ENCODE data around the gene PEX10. TPM values are rescaled to one million over a fixed set of nuclear protein-coding genes. Genes with fewer than 3 reads are reported as not detected.
"Not testable (repeated sequence)": the region's sequence is repeated elsewhere in the genome, so short reads cannot be mapped to it uniquely, and the experiment has no call there.

The PEX10 gene
- polyA plus RNA-seq, 1 donor from 2014 or later = 30.1 TPM

DNA sequence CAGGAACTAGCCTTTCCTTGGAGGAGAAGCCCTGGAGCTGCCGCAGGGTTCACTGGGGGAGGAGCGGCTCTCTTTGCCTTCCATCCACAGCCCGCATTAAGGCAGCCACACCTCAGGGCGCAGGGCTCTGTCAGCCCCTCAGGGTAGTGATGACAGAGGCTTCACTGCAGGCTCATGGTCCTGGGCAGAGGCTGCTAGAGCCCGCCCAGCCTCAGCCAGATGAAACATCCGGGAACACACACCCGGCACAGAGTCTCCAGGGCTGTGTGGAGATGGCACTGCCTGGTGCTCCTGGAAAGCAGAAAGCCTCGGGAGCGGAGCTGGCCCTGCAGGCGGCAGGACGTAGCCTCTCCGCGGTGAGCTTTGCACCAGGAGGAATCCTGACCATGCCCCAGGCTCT, 29.4 kb upstream of the PEX10 start:
- Histone ChIP-seq H3K4me3 (ENCODE audit: low read length) (no peak overlapping the region), H3K9me2 (ENCODE audit: insufficient read depth, low read length) (no peaks in the 10 kb centered on the region), H3F3A (ENCODE audit: insufficient read depth, low read length, poor library complexity, severe bottlenecking) (no peaks in the 10 kb centered on the region), H3K9me3 (ENCODE audit: low read length) (no peaks in the 10 kb centered on the region), H3K4me2 (ENCODE audit: low read length) (no peak overlapping the region), H3K9ac (ENCODE audit: low read length) (no peak overlapping the region), H3K27me3 (ENCODE audit: insufficient read depth, low read depth, low read length) (no peaks in the 10 kb centered on the region), H4K20me1 (ENCODE audit: insufficient read depth) (no peaks in the 10 kb centered on the region), H2AFZ (ENCODE audit: low read depth, low read length) (no peak overlapping the region), H3K36me3 (ENCODE audit: insufficient read depth, low read length) (no peaks in the 10 kb centered on the region), H3K79me2 (replicated peaks; ENCODE audit: insufficient read depth, low read length) (no peaks in the 10 kb centered on the region), H3K27ac (ENCODE audit: low read length) (no peak overlapping the region)
- TF ChIP-seq SMC3 (conservative IDR thresholded peaks at IDR 0.05; ENCODE audit: poor library complexity) (no peak), REST (IDR thresholded peaks at IDR 0.05; ENCODE audit: borderline replicate concordance) (no peak), MXI1 (conservative IDR thresholded peaks at IDR 0.05; ENCODE audit: poor library complexity, severe bottlenecking) (no peak), TAF1 (IDR thresholded peaks at IDR 0.05; ENCODE audit: low read depth) (no peak), EP300 (conservative IDR thresholded peaks at IDR 0.05; ENCODE audit: poor library complexity, severe bottlenecking) (no peak), RAD21 (conservative IDR thresholded peaks at IDR 0.05) (no peak), POLR2AphosphoS5 (IDR thresholded peaks at IDR 0.05) (no peak), EZH2 (IDR thresholded peaks at IDR 0.05; ENCODE audit: borderline replicate concordance, insufficient read depth, low read length, poor library complexity, severe bottlenecking) (no peak)
- TF ChIP-seq, protein P1, sequence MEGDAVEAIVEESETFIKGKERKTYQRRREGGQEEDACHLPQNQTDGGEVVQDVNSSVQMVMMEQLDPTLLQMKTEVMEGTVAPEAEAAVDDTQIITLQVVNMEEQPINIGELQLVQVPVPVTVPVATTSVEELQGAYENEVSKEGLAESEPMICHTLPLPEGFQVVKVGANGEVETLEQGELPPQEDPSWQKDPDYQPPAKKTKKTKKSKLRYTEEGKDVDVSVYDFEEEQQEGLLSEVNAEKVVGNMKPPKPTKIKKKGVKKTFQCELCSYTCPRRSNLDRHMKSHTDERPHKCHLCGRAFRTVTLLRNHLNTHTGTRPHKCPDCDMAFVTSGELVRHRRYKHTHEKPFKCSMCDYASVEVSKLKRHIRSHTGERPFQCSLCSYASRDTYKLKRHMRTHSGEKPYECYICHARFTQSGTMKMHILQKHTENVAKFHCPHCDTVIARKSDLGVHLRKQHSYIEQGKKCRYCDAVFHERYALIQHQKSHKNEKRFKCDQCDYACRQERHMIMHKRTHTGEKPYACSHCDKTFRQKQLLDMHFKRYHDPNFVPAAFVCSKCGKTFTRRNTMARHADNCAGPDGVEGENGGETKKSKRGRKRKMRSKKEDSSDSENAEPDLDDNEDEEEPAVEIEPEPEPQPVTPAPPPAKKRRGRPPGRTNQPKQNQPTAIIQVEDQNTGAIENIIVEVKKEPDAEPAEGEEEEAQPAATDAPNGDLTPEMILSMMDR (IDR thresholded peaks at IDR 0.05; ENCODE audit: poor library complexity, severe bottlenecking) = no peak

DNA sequence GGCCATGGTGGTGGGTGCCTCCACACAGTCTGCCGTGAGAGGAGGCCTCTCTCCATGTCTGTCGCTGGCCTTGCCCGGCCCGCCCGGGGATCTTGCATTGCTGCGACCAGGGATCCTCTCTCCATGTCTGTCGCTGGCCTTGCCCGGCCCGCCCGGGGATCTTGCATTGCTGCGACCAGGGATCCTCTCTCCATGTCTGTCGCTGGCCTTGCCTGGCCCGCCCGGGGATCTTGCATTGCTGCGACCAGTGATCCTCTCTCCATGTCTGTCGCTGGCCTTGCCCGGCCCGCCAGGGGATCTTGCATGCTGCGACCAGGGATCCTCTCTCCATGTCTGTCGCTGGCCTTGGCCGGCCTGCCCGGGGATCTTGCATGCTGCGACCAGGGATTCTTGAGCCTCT, 28.0 kb upstream of the PEX10 start:
- not testable (repeated sequence) for H3K27ac ChIP-seq (ENCODE audit: low read length); H3F3A ChIP-seq (ENCODE audit: insufficient read depth, low read length, poor library complexity, severe bottlenecking); H3K9me3 ChIP-seq (ENCODE audit: low read length); H3K9ac ChIP-seq (ENCODE audit: low read length); H3K36me3 ChIP-seq (ENCODE audit: insufficient read depth, low read length); H3K4me3 ChIP-seq (ENCODE audit: low read length); H3K9me2 ChIP-seq (ENCODE audit: insufficient read depth, low read length); H3K4me2 ChIP-seq (ENCODE audit: low read length); H3K27me3 ChIP-seq (ENCODE audit: insufficient read depth, low read depth, low read length); H2AFZ ChIP-seq (ENCODE audit: low read depth, low read length); H4K20me1 ChIP-seq (ENCODE audit: insufficient read depth); H3K79me2 ChIP-seq (replicated peaks; ENCODE audit: insufficient read depth, low read length)

DNA sequence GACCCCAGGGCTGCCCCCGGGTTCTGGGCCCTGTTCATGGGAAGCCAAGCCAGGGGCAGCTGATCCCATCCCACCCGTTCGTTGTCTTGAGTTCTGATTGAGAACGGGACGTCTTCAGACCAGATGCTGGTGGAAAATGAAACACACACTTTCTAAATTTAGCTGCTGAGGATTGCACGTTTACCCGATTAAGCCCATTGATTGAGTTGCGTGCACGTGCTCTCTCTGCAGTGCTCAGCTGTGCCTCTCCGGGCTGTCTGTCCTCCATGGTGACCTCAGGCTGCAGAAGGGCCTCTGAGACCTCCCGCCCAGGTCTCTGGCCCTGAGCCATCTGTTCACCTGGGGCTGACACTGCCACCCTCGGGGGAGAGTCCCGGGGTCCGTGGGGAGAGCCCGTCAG, 27.0 kb upstream of the PEX10 start:
- H3K4me2 ChIP-seq (ENCODE audit: low read length) = no peak overlapping the region
- no peaks in the 10 kb centered on the region for H3K9me3 ChIP-seq (ENCODE audit: low read length)
- TF ChIP-seq SMC3 (conservative IDR thresholded peaks at IDR 0.05; ENCODE audit: poor library complexity) = no peak
- TF ChIP-seq POLR2AphosphoS5 (IDR thresholded peaks at IDR 0.05) = no peak
- no peak for TF ChIP-seq TAF1 (IDR thresholded peaks at IDR 0.05; ENCODE audit: low read depth)
- TF ChIP-seq, protein P1 (IDR thresholded peaks at IDR 0.05; ENCODE audit: poor library complexity, severe bottlenecking) = no peak
- no peak for TF ChIP-seq MXI1 (conservative IDR thresholded peaks at IDR 0.05; ENCODE audit: poor library complexity, severe bottlenecking)
- TF ChIP-seq RAD21 (conservative IDR thresholded peaks at IDR 0.05) = no peak
- TF ChIP-seq EZH2 (IDR thresholded peaks at IDR 0.05; ENCODE audit: borderline replicate concordance, insufficient read depth, low read length, poor library complexity, severe bottlenecking) = no peak
- no peak for TF ChIP-seq REST (IDR thresholded peaks at IDR 0.05; ENCODE audit: borderline replicate concordance)
- TF ChIP-seq EP300 (conservative IDR thresholded peaks at IDR 0.05; ENCODE audit: poor library complexity, severe bottlenecking) = no peak
- H3F3A ChIP-seq (ENCODE audit: insufficient read depth, low read length, poor library complexity, severe bottlenecking) = no peaks in the 10 kb centered on the region
- no peaks in the 10 kb centered on the region for H3K9me2 ChIP-seq (ENCODE audit: insufficient read depth, low read length)
- H3K27ac ChIP-seq (ENCODE audit: low read length) = no peak overlapping the region
- H3K27me3 ChIP-seq (ENCODE audit: insufficient read depth, low read depth, low read length) = no peaks in the 10 kb centered on the region
- H3K4me3 ChIP-seq (ENCODE audit: low read length) = no peak overlapping the region
- H4K20me1 ChIP-seq (ENCODE audit: insufficient read depth) = no peaks in the 10 kb centered on the region
- no peaks in the 10 kb centered on the region for H3K36me3 ChIP-seq (ENCODE audit: insufficient read depth, low read length)
- H2AFZ ChIP-seq (ENCODE audit: low read depth, low read length) = no peak overlapping the region
- no peak overlapping the region for H3K9ac ChIP-seq (ENCODE audit: low read length)
- no peaks in the 10 kb centered on the region for H3K79me2 ChIP-seq (replicated peaks; ENCODE audit: insufficient read depth, low read length)

Data from neural cell (in vitro differentiated cells).